HepG2 (cell line): Measurements from ENCODE around the gene TSSK6. TPM values are rescaled to one million over a fixed set of nuclear protein-coding genes. Genes with fewer than 3 reads are reported as not detected.

Experiments used
- ATAC-seq: fragments of 200-7000 bp; cut with Tn5 transposase; 3 replicates; pipeline ENCODE4 v1.9.1; 2020; ENCODE audit warnings: mild to moderate bottlenecking, moderate library complexity
- BruUV-seq: library from RNA; stranded (reverse); fragments of 400-500 nt; replicated peaks from 2 replicates; lab custom pipeline; 2021; lab: Mats Ljungman, UMichigan
- CTCF ChIA-PET: fragments of 300-600 bp; formaldehyde crosslinking; extraction: SDS; loops from one replicate; lab custom pipeline; 2021; ENCODE audit warnings: low total read pairs, inconsistent platforms, low intra/inter-chr PET ratio; lab: Yijun Ruan, JAX
- POLR2A ChIA-PET: fragments of 350-600 bp; sonication (Branson Sonifier 250); formaldehyde crosslinking; loops from one replicate; lab custom pipeline; 2020; ENCODE audit warnings: antibody characterized with exemption, inconsistent platforms; lab: Yijun Ruan, JAX
- DNase-seq: peaks from one replicate; pipeline ENCODE4 v3.0.0-alpha.2; 2015; ENCODE audit warnings: low spot score
- FAIRE-seq: peaks from 3 replicates; lab custom pipeline; 2011; peaks lifted over from hg19 to GRCh38; lab: Jason Lieb, UNC
- H2AFZ ChIP-seq: one replicate; pipeline ENCODE4 v1.6.1; 2011; ENCODE audit warnings: low read length, inconsistent platforms
- H3K27ac ChIP-seq: fragments of 300-600 bp; 3 replicates; pipeline ENCODE4 v1.8.0; 2011; ENCODE audit warnings: mixed run types, mild to moderate bottlenecking, mixed read lengths, low read length, inconsistent platforms; ENCODE audit not compliant: insufficient read depth; ENCODE audit errors: extremely low read length
- H3K27me3 ChIP-seq, 2 experiments: fragments of 200-600 bp in 1 of 2; 2 replicates in 1 of 2; 3 replicates in 1 of 2; pipeline versions ENCODE4 v1.6.0 to v1.8.0; 2011; ENCODE audit warnings: low read length in 2 of 2, mild to moderate bottlenecking in 2 of 2, moderate library complexity in 2 of 2, inconsistent platforms in 1 of 2; ENCODE audit not compliant: insufficient read depth in 2 of 2, control insufficient read depth in 1 of 2
- H3K36me3 ChIP-seq, 2 experiments: fragments of 200-600 bp in 1 of 2; replicated peaks in 1 of 2; 2 replicates in 1 of 2; 3 replicates in 1 of 2; pipeline versions ENCODE4 v1.5.1 to v1.8.0; 2011; ENCODE audit warnings: low read length in 2 of 2, inconsistent platforms in 1 of 2; ENCODE audit not compliant: insufficient read depth in 2 of 2, control insufficient read depth in 1 of 2
- H3K4me1 ChIP-seq: 2 replicates; pipeline ENCODE4 v1.5.1; 2012; ENCODE audit warnings: low read length, inconsistent platforms; ENCODE audit not compliant: insufficient read depth
- H3K4me2 ChIP-seq: 2 replicates; pipeline ENCODE4 v1.6.0; 2011; ENCODE audit warnings: low read depth, low read length, inconsistent platforms
- H3K4me3 ChIP-seq, 3 experiments: fragments of 200-600 bp in 1 of 3; sonication (generic), shearing (Covaris generic) in 1 of 3; replicated peaks in 1 of 3; 2 replicates each; pipeline ENCODE4 v1.5.1; 2011 to 2016; ENCODE audit warnings: low read length in 3 of 3, inconsistent platforms in 2 of 3, low read depth in 2 of 3, mild to moderate bottlenecking in 2 of 3, control low read depth in 1 of 3, mixed read lengths in 1 of 3; ENCODE audit not compliant: insufficient read depth in 1 of 3
- H3K79me2 ChIP-seq: one replicate; pipeline ENCODE4 v1.6.1; 2011; ENCODE audit warnings: low read length, inconsistent platforms; ENCODE audit not compliant: insufficient read depth
- H3K9ac ChIP-seq: 2 replicates; pipeline ENCODE4 v1.6.0; 2011; ENCODE audit warnings: mild to moderate bottlenecking, low read depth, low read length, inconsistent platforms; ENCODE audit not compliant: insufficient read depth
- H3K9me3 ChIP-seq: 2 replicates; pipeline ENCODE4 v1.5.1; 2012; ENCODE audit warnings: mild to moderate bottlenecking, low read length
- H4K20me1 ChIP-seq: 2 replicates; pipeline ENCODE4 v1.6.0; 2011; ENCODE audit warnings: inconsistent platforms, mild to moderate bottlenecking, low read length, moderate library complexity; ENCODE audit not compliant: insufficient read depth
- AGO2 ChIP-seq: fragments of 200-400 bp; formaldehyde crosslinking; optimal IDR thresholded peaks from 2 replicates; pipeline ENCODE3; 2017; ENCODE audit warnings: mild to moderate bottlenecking, low read depth, low read length, moderate library complexity
- ARID4A ChIP-seq: sonication (generic); formaldehyde crosslinking; IDR thresholded peaks from 2 replicates; pipeline ENCODE4 v1.5.0; 2020; ENCODE audit warnings: mild to moderate bottlenecking, missing genetic modification reagents, borderline replicate concordance
- BHLHE40 ChIP-seq: IDR thresholded peaks from 2 replicates; pipeline ENCODE4 v1.6.1; 2011; ENCODE audit warnings: low read length, improper control_type of control experiment
- FIP1L1 ChIP-seq: fragments of 200-400 bp; formaldehyde crosslinking; IDR thresholded peaks from 2 replicates; pipeline ENCODE4 v1.6.1; 2018; ENCODE audit warnings: low read depth, mild to moderate bottlenecking, low read length, moderate library complexity, borderline replicate concordance; ENCODE audit not compliant: insufficient read depth
- MTF2 ChIP-seq: sonication (generic); formaldehyde crosslinking; IDR thresholded peaks from 2 replicates; pipeline ENCODE4 v1.5.0; 2020; ENCODE audit warnings: missing genetic modification reagents, borderline replicate concordance
- RBFOX2 ChIP-seq: fragments of 200-400 bp; formaldehyde crosslinking; IDR thresholded peaks from 2 replicates; pipeline ENCODE4 v1.6.1; 2017; ENCODE audit warnings: low read depth, mild to moderate bottlenecking, low read length
- SP5 ChIP-seq: IDR thresholded peaks from 2 replicates; pipeline ENCODE4 v1.6.1; 2016; ENCODE audit warnings: low read depth, borderline replicate concordance
- ZNF282 ChIP-seq: fragments of 450-650 bp; IDR thresholded peaks from 2 replicates; pipeline ENCODE4 v1.6.1; 2018; ENCODE audit not compliant: partially characterized antibody
- ZNF652 ChIP-seq: IDR thresholded peaks from 2 replicates; pipeline ENCODE4 v1.6.1; 2016; ENCODE audit warnings: low read depth, borderline replicate concordance
- ZNF749 ChIP-seq: sonication (generic); formaldehyde crosslinking; IDR thresholded peaks from 2 replicates; pipeline ENCODE4 v1.8.0; 2022; ENCODE audit warnings: mild to moderate bottlenecking, missing genetic modification reagents, moderate library complexity, borderline replicate concordance
- WGBS: methylation state at CpG from one replicate; pipeline ENCODE4 v1.1.6; 2017; ENCODE audit warnings: low lambda C conversion rate; 5-methylcytosine and 5-hydroxymethylcytosine counted together
- in situ Hi-C: cut with HindIII; loops from 2 replicates; pipeline ENCODE4 v1.10.0; 2017; ENCODE audit warnings: low pct_unique_long_range_greater_than_20kb; ENCODE audit not compliant: extremely low pct_ligation_motif_present
- intact Hi-C: fragments of 100-400 bp; cut with micrococcal nuclease; formaldehyde crosslinking; loops from one replicate; pipeline ENCODE4 v1.10.0; 2022; ENCODE audit not compliant: unreplicated experiment
- polyA plus RNA-seq, 8 experiments: library from polyadenylated mRNA; depleted of rRNA in 3 of 8; stranded (reverse) in 7 of 8; unstranded in 1 of 8; fragments of >200 nt; fragmentation: Illumina TruSeq in 4 of 8; extraction: Trizol in 4 of 8; gene quantifications; 2 replicates each; pipeline versions ENCODE4 v1.2.1 to v1.2.3, GENCODE V29; 2011 to 2016; ENCODE audit warnings: low read depth in 4 of 8, missing spikeins in 1 of 8, mixed read lengths in 1 of 8; ENCODE audit not compliant: insufficient read depth in 1 of 8
- total RNA-seq, 5 experiments: library from RNA; depleted of rRNA; stranded (reverse); fragments of >200 nt; fragmentation: Illumina TruSeq; extraction: Trizol; gene quantifications; 2 replicates each; pipeline ENCODE4 v1.2.3, GENCODE V29; 2016; ENCODE audit warnings: low read depth in 1 of 5
- TF ChIP-seq, protein P1 (sequence below): sonication (generic); formaldehyde crosslinking; IDR thresholded peaks from 2 replicates; pipeline ENCODE4 v1.4.0; 2020; ENCODE audit warnings: missing genetic modification reagents, low read depth, mild to moderate bottlenecking, borderline replicate concordance
- TF ChIP-seq, protein P2 (sequence below): sonication (generic); formaldehyde crosslinking; IDR thresholded peaks from 2 replicates; pipeline ENCODE4 v1.4.0; 2020; ENCODE audit warnings: low read depth, missing genetic modification reagents

The TSSK6 gene
- total and polyA plus RNA-seq, 2 of the 13 experiments (the other 11 are each of a cell fraction or from before 2014, with no cell fraction given), result 0.71 to 1.2 TPM

- peak; percentile 95; the same call in 1 of the 2 replicates for TF ChIP-seq ARID4A
These were observed 533 bp upstream of the TSSK6 start, which contains the start of gene NDUFA13 (continued) for GRCh38 chr19:19515642-19516519.

DNA sequence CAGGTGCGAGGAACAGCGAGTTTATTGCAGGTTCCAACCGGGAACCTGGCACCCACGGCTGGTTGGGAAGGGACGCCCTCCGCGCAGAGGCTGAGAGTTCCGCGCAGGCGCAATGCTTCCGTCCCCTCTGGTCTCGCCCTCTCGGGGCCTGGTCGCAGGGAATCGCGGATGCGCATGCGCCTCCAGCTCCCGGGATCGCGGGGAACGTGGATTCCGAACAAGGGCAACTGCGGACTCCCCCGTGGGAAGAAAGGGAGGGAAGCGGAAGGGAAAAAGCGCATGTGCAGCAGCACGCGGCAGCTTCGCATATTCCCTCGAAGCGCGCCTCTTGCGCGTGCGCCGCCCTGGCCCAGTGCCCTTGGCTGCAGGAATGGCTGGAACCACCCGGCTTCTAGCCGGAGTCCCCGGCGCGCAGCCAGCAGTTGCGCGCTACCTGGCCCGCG is 1.1 kb downstream of the TSSK6 start:
- WGBS, result 98% methylated on average over 46 of the region's 46 CpGs
- Histone ChIP-seq H3K79me2 (peaks cover 17% of the 10 kb centered on the region), H3K27me3 (no peaks in the 10 kb centered on the region; a peak in 1 of 5 replicates), H3K9ac (no peak overlapping the region), H4K20me1 (0 out of 2 replicates have a peak, but pooled peaks cover 2% of the 10 kb centered on the region), H3K27ac (no peak overlapping the region), H3K9me3 (no peaks in the 10 kb centered on the region), H3K4me3 (no peak overlapping the region), H2AFZ (no peak overlapping the region), H3K4me2 (no peak overlapping the region), H3K36me3 (peaks cover under 1 to 3% of the 10 kb centered on the region in 2 experiments; a peak in 2 of 5 replicates), H3K4me1 (peaks cover 17% of the 10 kb centered on the region)
- CTCF ChIA-PET, result no interaction called here
- in situ Hi-C loops, result no loop called here
- POLR2A ChIA-PET, result no interaction called here
- no TSS peak for BruUV-seq
- DNase-seq, result no peak
- intact Hi-C loops, result no loop called here
- no peak for ATAC-seq
- no peak for FAIRE-seq
- TF ChIP-seq, protein P1, sequence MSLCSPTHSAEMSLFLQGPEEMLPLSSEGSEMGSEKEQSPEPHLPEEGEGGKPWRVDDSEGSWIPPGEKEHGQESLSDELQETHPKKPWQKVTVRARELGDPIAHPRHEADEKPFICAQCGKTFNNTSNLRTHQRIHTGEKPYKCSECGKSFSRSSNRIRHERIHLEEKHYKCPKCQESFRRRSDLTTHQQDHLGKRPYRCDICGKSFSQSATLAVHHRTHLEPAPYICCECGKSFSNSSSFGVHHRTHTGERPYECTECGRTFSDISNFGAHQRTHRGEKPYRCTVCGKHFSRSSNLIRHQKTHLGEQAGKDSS (CRISPR knock-in tag), result no peak
- TF ChIP-seq, protein P2, sequence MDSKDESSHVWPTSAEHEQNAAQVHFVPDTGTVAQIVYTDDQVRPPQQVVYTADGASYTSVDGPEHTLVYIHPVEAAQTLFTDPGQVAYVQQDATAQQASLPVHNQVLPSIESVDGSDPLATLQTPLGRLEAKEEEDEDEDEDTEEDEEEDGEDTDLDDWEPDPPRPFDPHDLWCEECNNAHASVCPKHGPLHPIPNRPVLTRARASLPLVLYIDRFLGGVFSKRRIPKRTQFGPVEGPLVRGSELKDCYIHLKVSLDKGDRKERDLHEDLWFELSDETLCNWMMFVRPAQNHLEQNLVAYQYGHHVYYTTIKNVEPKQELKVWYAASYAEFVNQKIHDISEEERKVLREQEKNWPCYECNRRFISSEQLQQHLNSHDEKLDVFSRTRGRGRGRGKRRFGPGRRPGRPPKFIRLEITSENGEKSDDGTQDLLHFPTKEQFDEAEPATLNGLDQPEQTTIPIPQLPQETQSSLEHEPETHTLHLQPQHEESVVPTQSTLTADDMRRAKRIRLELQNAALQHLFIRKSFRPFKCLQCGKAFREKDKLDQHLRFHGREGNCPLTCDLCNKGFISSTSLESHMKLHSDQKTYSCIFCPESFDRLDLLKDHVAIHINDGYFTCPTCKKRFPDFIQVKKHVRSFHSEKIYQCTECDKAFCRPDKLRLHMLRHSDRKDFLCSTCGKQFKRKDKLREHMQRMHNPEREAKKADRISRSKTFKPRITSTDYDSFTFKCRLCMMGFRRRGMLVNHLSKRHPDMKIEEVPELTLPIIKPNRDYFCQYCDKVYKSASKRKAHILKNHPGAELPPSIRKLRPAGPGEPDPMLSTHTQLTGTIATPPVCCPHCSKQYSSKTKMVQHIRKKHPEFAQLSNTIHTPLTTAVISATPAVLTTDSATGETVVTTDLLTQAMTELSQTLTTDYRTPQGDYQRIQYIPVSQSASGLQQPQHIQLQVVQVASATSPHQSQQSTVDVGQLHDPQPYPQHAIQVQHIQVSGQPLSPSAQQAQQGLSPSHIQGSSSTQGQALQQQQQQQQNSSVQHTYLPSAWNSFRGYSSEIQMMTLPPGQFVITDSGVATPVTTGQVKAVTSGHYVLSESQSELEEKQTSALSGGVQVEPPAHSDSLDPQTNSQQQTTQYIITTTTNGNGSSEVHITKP (CRISPR knock-in tag), result no peak
- TF ChIP-seq SP5 (CRISPR knock-in tag) (no peak), BHLHE40 (no peak), ZNF652 (CRISPR knock-in tag) (no peak), ZNF282 (no peak), RBFOX2 (peak; percentile 44; the same call in 1 of the 2 replicates), ZNF749 (CRISPR knock-in tag) (no peak), FIP1L1 (no peak), MTF2 (no peak), AGO2 (peak; percentile 61)
